Measurements from ENCODE around the gene KLF14. TPM values are rescaled to one million over a fixed set of nuclear protein-coding genes. Genes with fewer than 3 reads are reported as not detected.
"Not testable (repeated sequence)": the region's sequence is repeated elsewhere in the genome, so short reads cannot be mapped to it uniquely, and the experiment has no call there.

The KLF14 gene
- total RNA-seq, 1 donor from 2014 or later: not detected

GRCh38 chr7:130721486-130722277, 12.3 kb downstream of the KLF14 start:
- intact Hi-C loops (cut with micrococcal nuclease): no loop called here

GRCh38 chr7:130719541-130719940, 14.5 kb downstream of the KLF14 start:
- intact Hi-C loops (cut with micrococcal nuclease): no loop called here

GRCh38 chr7:130712416-130712815, 21.6 kb downstream of the KLF14 start:
- intact Hi-C loops (cut with micrococcal nuclease): no loop called here

DNA sequence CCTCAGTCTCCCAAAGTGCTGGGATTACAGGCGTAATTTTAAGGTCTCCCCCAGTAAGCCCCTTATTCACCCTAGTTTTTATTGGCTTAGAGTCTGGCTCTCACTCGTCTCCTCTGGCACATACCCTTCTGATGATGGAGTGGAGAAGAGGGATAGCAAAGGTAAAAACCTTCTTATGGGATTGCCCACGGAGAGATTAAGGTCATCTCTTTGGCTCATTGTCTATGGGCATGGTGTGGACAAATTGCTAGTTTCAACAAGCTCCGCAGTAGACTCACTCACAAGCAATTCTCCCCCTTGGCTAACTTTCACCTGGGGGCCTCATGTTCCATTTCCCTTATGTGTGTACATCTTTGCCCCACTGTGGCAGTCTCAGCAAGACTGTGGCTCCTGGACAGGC, 25.2 kb downstream of the KLF14 start:
- intact Hi-C loops (cut with micrococcal nuclease): no loop called here

DNA sequence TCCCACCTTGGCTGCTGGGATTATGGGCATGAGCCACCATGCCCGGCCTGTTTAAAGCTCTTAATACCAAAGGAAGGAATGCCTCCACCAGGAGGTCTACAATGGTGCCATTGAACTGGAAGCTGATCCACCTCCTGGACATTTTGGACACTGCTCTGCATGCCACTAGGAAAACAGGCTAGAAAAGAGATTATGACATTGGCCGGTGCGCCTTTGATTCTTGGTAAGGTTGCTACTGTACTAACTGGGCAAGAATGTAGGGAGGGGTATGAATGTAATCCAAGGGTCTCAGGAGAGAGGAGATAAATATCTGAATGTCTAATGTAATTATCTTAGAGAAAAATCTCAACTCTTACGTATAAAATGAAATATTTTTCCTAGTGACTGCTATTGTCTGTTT, 26.0 kb downstream of the KLF14 start:
- intact Hi-C loops (cut with micrococcal nuclease): no loop called here

- intact Hi-C loops (cut with micrococcal nuclease): no loop called here
Measured at GRCh38 chr7:130703851-130704250, 30.2 kb downstream of the KLF14 start.

- intact Hi-C loops (cut with micrococcal nuclease): no loop called here
Measured at GRCh38 chr7:130701650-130702049, 32.4 kb downstream of the KLF14 start.

DNA sequence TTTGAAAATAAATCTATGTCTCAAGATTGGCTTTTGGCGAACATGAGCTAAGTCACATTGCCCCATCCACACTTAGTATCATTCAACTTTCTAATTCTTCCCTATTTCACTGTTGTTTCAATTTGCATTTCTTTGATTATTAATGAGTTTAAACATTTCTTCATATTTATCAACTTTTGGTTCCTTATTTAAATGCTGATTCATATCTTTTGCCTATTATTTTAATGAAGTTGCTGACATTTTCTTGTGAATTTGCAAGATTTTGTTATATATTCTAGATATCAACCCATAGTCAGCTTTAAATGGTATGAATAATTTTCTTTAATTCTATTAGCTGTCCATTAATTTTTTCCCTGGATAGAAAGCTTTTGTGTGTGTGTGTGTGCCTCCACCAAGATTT, 33.2 kb downstream of the KLF14 start:
- intact Hi-C loops (cut with micrococcal nuclease): no loop called here

DNA sequence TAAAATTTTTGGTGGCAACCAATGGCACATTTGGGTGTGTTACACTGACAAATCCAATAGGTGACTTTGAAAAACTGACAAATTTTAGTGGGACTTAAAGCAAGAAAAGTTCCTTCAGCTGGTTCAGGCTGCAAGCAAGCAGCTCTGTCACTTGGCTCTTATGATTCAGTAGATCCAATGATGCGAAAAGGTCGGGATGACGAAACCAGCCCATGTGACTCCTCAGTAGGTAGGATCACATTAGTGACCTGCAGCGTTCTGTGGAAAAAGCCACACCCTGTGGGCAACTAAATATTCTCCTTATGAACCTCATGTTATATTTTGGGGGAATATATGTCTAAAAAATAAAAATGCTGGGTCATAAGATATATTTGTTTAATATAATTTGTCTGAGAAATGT, 34.3 kb downstream of the KLF14 start:
- intact Hi-C loops (cut with micrococcal nuclease): no loop called here

- intact Hi-C loops (cut with micrococcal nuclease): no loop called here
Measured at GRCh38 chr7:130697820-130698219, 36.2 kb downstream of the KLF14 start.

- intact Hi-C loops (cut with micrococcal nuclease): no loop called here
Measured at GRCh38 chr7:130695840-130696239, 38.2 kb downstream of the KLF14 start.

- intact Hi-C loops (cut with micrococcal nuclease): not testable (repeated sequence)
Measured at GRCh38 chr7:130692396-130692795, 41.6 kb downstream of the KLF14 start.

DNA sequence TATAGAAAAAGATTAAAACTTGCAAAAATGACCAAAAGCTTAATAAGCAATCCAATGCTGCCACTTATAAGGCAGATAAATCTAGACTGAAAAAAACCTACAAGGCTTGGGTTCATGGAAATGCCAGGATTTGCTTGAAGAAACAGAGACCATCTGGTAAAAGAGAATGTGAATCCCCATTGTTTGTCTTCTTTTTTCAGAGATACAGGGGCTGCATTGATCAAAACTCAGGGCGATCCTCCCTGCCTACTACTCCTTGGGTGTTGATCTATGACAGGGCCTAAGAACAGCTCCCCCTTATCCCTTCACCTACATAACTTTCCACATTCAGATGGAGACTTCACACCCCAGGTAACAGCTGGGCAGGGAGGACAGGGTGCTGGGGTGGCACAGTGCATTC, 44.3 kb downstream of the KLF14 start:
- intact Hi-C loops (cut with micrococcal nuclease): no loop called here

DNA sequence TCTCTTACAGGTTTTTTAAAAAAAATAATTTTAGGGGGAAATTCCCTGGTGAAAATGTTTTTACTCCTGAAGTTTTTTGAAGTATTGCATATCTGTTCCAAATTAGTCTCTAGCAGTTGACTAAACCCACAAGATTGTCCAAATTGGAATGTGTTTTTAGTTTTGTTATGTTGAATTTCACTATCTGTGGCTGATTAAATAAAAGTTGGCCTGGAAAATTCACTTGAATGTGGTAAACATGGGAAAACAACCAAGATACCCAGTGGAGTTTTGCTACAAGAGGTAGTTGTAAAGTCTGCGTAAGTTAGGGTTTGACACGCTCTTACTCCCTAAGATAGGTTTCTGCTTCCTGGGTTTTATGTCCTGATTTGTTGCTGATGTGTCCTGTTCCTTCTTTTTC, 51.0 kb downstream of the KLF14 start:
- intact Hi-C loops (cut with micrococcal nuclease): no loop called here

Other genes starting within 250 kb of the KLF14 start
- 1.8 and 2.6 TPM in 2 replicates for gene MEST, start 242.1 kb downstream of the KLF14 start, total RNA-seq
- 9.7 and 10.2 TPM in 2 replicates for gene COPG2, start 65.5 kb downstream of the KLF14 start, total RNA-seq
- gene TSGA13, start 47.7 kb downstream of the KLF14 start, total RNA-seq: not detected in 2 replicates

Measured in T-helper 2 cell treated with Interferon-gamma antibody and Interleukin-4, amounts not matched to agents 100 ng/mL and 5 ng/mL, for 36 hours (primary cell).